Keratinocyte (primary cell): ENCODE data around the gene MPZ. TPM values are rescaled to one million over a fixed set of nuclear protein-coding genes. Genes with fewer than 3 reads are reported as not detected.

Experiments used
- DNase-seq: peaks from one replicate; pipeline ENCODE4 v3.0.0-alpha.2; 2011; ENCODE audit warnings: low read depth, missing footprints, low spot score
- FAIRE-seq: peaks from 2 replicates; lab custom pipeline; 2011; peaks lifted over from hg19 to GRCh38; lab: Jason Lieb, UNC
- H2AFZ ChIP-seq: 2 replicates; pipeline ENCODE4 v1.6.0; 2012; ENCODE audit warnings: low read length, control low read depth, inconsistent platforms; ENCODE audit not compliant: control insufficient read depth
- H3K27ac ChIP-seq: 2 replicates; pipeline ENCODE4 v1.5.1; 2011; ENCODE audit warnings: low read length; ENCODE audit not compliant: control insufficient read depth, insufficient read depth
- H3K27me3 ChIP-seq: 3 replicates; pipeline ENCODE4 v1.6.0; 2011; ENCODE audit warnings: low read length; ENCODE audit not compliant: control insufficient read depth, insufficient read depth; ENCODE audit errors: extremely low read depth
- H3K36me3 ChIP-seq, 2 experiments: 2 replicates in 1 of 2; 3 replicates in 1 of 2; pipeline ENCODE4 v1.5.1; 2011; ENCODE audit warnings: low read length in 2 of 2, mild to moderate bottlenecking in 1 of 2; ENCODE audit not compliant: control insufficient read depth in 2 of 2, insufficient read depth in 2 of 2; ENCODE audit errors: extremely low read depth in 1 of 2
- H3K4me1 ChIP-seq: 3 replicates; pipeline ENCODE4 v1.5.1; 2011; ENCODE audit warnings: low read length; ENCODE audit not compliant: control insufficient read depth, insufficient read depth; ENCODE audit errors: extremely low read depth
- H3K4me2 ChIP-seq: 3 replicates; pipeline ENCODE4 v1.6.0; 2011; ENCODE audit warnings: low read depth, low read length; ENCODE audit not compliant: control insufficient read depth, insufficient read depth; ENCODE audit errors: extremely low read depth
- H3K4me3 ChIP-seq, 3 experiments: fragments of 200-600 bp in 1 of 3; sonication (generic) in 1 of 3; 2 replicates in 2 of 3; 3 replicates in 1 of 3; pipeline ENCODE4 v1.5.1; 2011 to 2016; ENCODE audit warnings: low read length in 3 of 3, mild to moderate bottlenecking in 3 of 3, control low read depth in 2 of 3, inconsistent platforms in 1 of 3, low read depth in 1 of 3, mixed read lengths in 1 of 3, mixed run types in 1 of 3, moderate library complexity in 1 of 3; ENCODE audit not compliant: control insufficient read depth in 2 of 3, insufficient read depth in 2 of 3; ENCODE audit errors: extremely low read depth in 1 of 3
- H3K79me2 ChIP-seq: 2 replicates; pipeline ENCODE4 v1.6.0; 2012; ENCODE audit warnings: low read length; ENCODE audit not compliant: control insufficient read depth, insufficient read depth
- H3K9ac ChIP-seq: 3 replicates; pipeline ENCODE4 v1.6.0; 2011; ENCODE audit warnings: low read length; ENCODE audit not compliant: control insufficient read depth, insufficient read depth; ENCODE audit errors: extremely low read depth
- H3K9me1 ChIP-seq: 3 replicates; pipeline ENCODE4 v1.6.0; 2011; ENCODE audit warnings: low read length; ENCODE audit not compliant: control insufficient read depth, insufficient read depth; ENCODE audit errors: extremely low read depth
- H3K9me3 ChIP-seq: 2 replicates; pipeline ENCODE4 v1.5.1; 2012; ENCODE audit warnings: low read depth, low read length; ENCODE audit not compliant: control insufficient read depth
- H4K20me1 ChIP-seq: 3 replicates; pipeline ENCODE4 v1.6.0; 2011; ENCODE audit warnings: low read length; ENCODE audit not compliant: control insufficient read depth, insufficient read depth; ENCODE audit errors: extremely low read depth
- CTCF ChIP-seq, 3 experiments: IDR thresholded peaks in 1 of 3; conservative IDR thresholded peaks in 1 of 3; optimal IDR thresholded peaks in 1 of 3; 2 replicates in 2 of 3; 3 replicates in 1 of 3; pipeline versions ENCODE3 to v1.5.1; 2011; ENCODE audit warnings: low read length in 3 of 3, mild to moderate bottlenecking in 3 of 3, moderate library complexity in 2 of 3, control low read depth in 1 of 3, inconsistent platforms in 1 of 3; ENCODE audit not compliant: insufficient read depth in 2 of 3; ENCODE audit errors: extremely low read depth in 1 of 3
- EZH2 ChIP-seq: IDR thresholded peaks from one replicate; pipeline ENCODE4 v1.6.1; 2012; ENCODE audit warnings: inconsistent platforms, mild to moderate bottlenecking, low read length, moderate library complexity
- dilution Hi-C: fragments of 300-500 bp; cut with MboI; formaldehyde crosslinking; loops from one replicate; pipeline ENCODE4 v1.7.0; 2020; ENCODE audit warnings: low sequenced_read_pairs; ENCODE audit not compliant: extremely low pct_ligation_motif_present
- polyA plus RNA-seq, 5 experiments: library from polyadenylated mRNA; depleted of rRNA in 3 of 5; stranded (reverse) in 3 of 5; stranded (forward) in 1 of 5; unstranded in 1 of 5; fragments of >200 nt; gene quantifications; 1 replicate in 1 of 5; 2 replicates in 3 of 5; 3 replicates in 1 of 5; pipeline versions ENCODE4 v1.2.1 to v1.2.3, GENCODE V29; 2011 to 2012; ENCODE audit warnings: missing spikeins in 2 of 5, low read depth in 1 of 5, low replicate concordance in 1 of 5

Gene MPZ
- polyA plus RNA-seq, 1 donor (not counting 4 experiments of a cell fraction or from before 2014, with no cell fraction given) = 0.45 TPM

DNA sequence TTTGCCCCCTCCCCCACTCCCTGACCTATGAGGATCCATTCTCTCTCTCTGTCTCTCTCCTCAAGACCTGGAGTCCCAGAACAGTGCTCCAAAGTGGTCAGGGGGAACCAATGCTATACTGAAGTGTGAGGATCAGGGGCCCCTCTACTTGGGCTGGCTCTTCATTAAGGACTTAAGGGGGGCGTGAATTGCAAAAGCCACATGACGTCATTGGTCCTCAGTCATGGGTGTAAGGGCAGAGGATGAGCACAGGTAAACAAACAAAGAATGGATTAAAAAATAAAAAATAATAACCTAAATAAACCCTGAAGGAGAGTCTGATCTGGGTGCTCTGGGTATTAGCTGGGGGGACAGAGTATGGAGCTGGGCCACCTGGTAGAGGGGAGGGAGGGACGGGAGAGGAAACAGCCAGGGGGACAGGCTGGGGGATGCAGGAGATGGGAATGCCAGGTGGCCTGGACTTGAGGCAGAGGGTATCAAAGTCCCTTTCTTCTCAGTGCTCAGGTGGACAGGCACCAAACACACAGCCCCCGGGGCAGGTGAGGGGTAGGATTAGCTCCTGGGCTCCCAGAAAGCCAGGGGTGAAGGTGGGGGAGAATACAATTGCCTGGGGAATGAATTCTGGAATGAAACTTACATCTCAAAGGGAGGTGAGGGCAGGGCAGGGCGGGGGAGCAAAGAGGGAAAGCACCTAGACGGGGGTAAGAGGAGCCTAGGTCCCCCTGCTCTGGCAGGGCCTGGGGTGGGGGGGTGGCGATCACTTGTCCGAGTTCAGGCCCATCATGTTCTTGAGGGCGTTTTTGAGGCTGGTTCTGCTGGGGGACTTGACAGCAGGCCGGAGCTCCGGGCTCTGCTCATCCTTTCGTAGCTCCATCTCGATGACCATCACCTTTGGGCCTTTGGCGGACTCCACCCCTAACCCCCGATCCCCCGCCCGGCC is 4.6 kb downstream of the MPZ start:
- no peak overlapping the region for H3K27ac ChIP-seq
- H3K79me2 ChIP-seq = peaks cover 3% of the 10 kb centered on the region
- no peaks in the 10 kb centered on the region for H3K36me3 ChIP-seq
- H3K4me3 ChIP-seq = peak overlapping the region; percentile 62 to 86 (median 84)
- H2AFZ ChIP-seq = peak overlapping the region; percentile 94
- no peaks in the 10 kb centered on the region for H4K20me1 ChIP-seq
- no peaks in the 10 kb centered on the region for H3K27me3 ChIP-seq
- H3K9me1 ChIP-seq = no peaks in the 10 kb centered on the region
- H3K4me1 ChIP-seq = peaks cover 6% of the 10 kb centered on the region
- TF ChIP-seq CTCF (optimal IDR thresholded peaks at IDR 0.05 in 1 of 3, IDR thresholded peaks at IDR 0.05 in 1 of 3, conservative IDR thresholded peaks at IDR 0.05 in 1 of 3; ENCODE audit: extremely low read depth in 1 of 3, insufficient read depth in 2 of 3, low read length in 3 of 3) (no peak), EZH2 (no peak)
- H3K4me2 ChIP-seq = peak overlapping the region; percentile 84
- dilution Hi-C loops = no loop called here
- H3K9me3 ChIP-seq = no peaks in the 10 kb centered on the region
- DNase-seq = no peak
- peak overlapping the region; percentile 71 for H3K9ac ChIP-seq
- no peak for FAIRE-seq

DNA sequence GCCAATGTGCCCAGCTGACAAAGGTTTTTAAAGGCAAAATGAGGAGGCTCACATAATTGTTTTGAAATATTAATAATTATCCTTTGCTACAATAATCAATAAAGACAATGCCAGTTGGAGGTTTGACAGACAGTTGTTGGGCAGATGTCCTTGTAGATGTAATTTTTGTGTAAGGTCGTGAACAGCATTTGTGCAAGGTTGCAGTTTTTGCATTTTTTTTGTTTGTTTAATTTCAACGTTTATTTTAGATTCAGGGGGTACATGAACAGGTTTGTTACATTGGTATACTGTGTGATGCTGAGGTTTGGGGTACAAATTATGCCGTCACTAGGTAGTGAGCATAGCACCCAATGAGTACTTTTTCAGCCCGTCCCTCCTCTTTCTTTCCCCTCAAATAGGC is 9.3 kb downstream of the MPZ start:
- H3K4me2 ChIP-seq = no peak overlapping the region
- H3K36me3 ChIP-seq = no peaks in the 10 kb centered on the region
- peaks cover 3% of the 10 kb centered on the region for H3K79me2 ChIP-seq
- H3K9me3 ChIP-seq = no peaks in the 10 kb centered on the region
- no peaks in the 10 kb centered on the region for H4K20me1 ChIP-seq
- no peaks in the 10 kb centered on the region for H3K9me1 ChIP-seq
- no peak overlapping the region for H3K9ac ChIP-seq
- H3K27ac ChIP-seq = no peak overlapping the region
- H3K27me3 ChIP-seq = no peaks in the 10 kb centered on the region
- TF ChIP-seq CTCF (optimal IDR thresholded peaks at IDR 0.05 in 1 of 3, IDR thresholded peaks at IDR 0.05 in 1 of 3, conservative IDR thresholded peaks at IDR 0.05 in 1 of 3; ENCODE audit: extremely low read depth in 1 of 3, insufficient read depth in 2 of 3, low read length in 3 of 3) (no peak), EZH2 (no peak)
- dilution Hi-C loops = no loop called here
- H3K4me3 ChIP-seq = no peak overlapping the region
- DNase-seq (no peak), FAIRE-seq (no peak)
- no peak overlapping the region for H2AFZ ChIP-seq
- H3K4me1 ChIP-seq = peaks cover 6% of the 10 kb centered on the region
